Sciatic nerve (tissue), 2 donors: Measurements from ENCODE around the gene BACE2. TPM values are rescaled to one million over a fixed set of nuclear protein-coding genes. Genes with fewer than 3 reads are reported as not detected.
A peak's percentile ranks its signal among the peaks of the same experiment; 100 is the strongest.
"Not testable (repeated sequence)": the region's sequence is repeated elsewhere in the genome, so short reads cannot be mapped to it uniquely, and the experiment has no call there.

ENCODE experiments used
- ATAC-seq: fragments of 200-7000 bp; cut with Tn5 transposase; one replicate; pipeline ENCODE4 v1.9.1; 2020; ENCODE audit warnings: mild to moderate bottlenecking, moderate library complexity
- DNase-seq: peaks from one replicate; pipeline ENCODE4 v3.0.0-alpha.2; 2020; ENCODE audit warnings: low spot score
- intact Hi-C: fragments of 100-400 bp; cut with DNase I; formaldehyde crosslinking; loops from one replicate; pipeline ENCODE4 v1.14.2; 2022
- total RNA-seq: library from RNA; stranded (reverse); fragmentation: NEBNext Ultra II Directional; extraction: Animal tissue kit (Norgen Biotek cat#: 25700); gene quantifications from one replicate; pipeline ENCODE4 v1.2.1, GENCODE V29; 2021
- donor health status: DM: no; HTN: no; CAD: no.
- donor health status: DM: no; HTN: no; CAD: no.

The BACE2 gene
- total RNA-seq, 1 donor from 2014 or later: 103 TPM

- ATAC-seq: no peak
- DNase-seq: no peak
- intact Hi-C loops: no loop called here
Observed at GRCh38 chr21:41170859-41171609, 3.1 kb downstream of the BACE2 start.

GRCh38 chr21:41175080-41175479, 7.1 kb downstream of the BACE2 start:
- intact Hi-C loops: no loop called here
- DNase-seq (no peak), ATAC-seq (no peak)

GRCh38 chr21:41176846-41177245, 8.9 kb downstream of the BACE2 start:
- DNase-seq (no peak), ATAC-seq (peak; percentile 22)
- intact Hi-C loops: no loop called here

- ATAC-seq: no peak
- intact Hi-C loops: no loop called here
- no peak for DNase-seq
Observed at GRCh38 chr21:41180752-41181151, 12.8 kb downstream of the BACE2 start.

- ATAC-seq (no peak), DNase-seq (no peak)
- intact Hi-C loops: no loop called here
Observed at GRCh38 chr21:41182547-41182946, 14.6 kb downstream of the BACE2 start.

GRCh38 chr21:41183575-41183974, 15.6 kb downstream of the BACE2 start:
- intact Hi-C loops: no loop called here
- ATAC-seq (no peak), DNase-seq (no peak)

GRCh38 chr21:41185802-41186201, 17.8 kb downstream of the BACE2 start:
- ATAC-seq (no peak), DNase-seq (no peak)
- intact Hi-C loops: no loop called here

GRCh38 chr21:41186755-41187536, 19.0 kb downstream of the BACE2 start:
- no peak for DNase-seq
- no peak for ATAC-seq
- intact Hi-C loops: no loop called here

GRCh38 chr21:41187537-41188025, 19.6 kb downstream of the BACE2 start:
- intact Hi-C loops: no loop called here
- no peak for ATAC-seq
- no peak for DNase-seq

- intact Hi-C loops: no loop called here
Observed at GRCh38 chr21:41188486-41189149, 20.7 kb downstream of the BACE2 start.

GRCh38 chr21:41189150-41189745, 21.3 kb downstream of the BACE2 start:
- ATAC-seq (no peak), DNase-seq (no peak)
- intact Hi-C loops: no loop called here

More at GRCh38 chr21:41188486-41189149, 20.7 kb downstream of the BACE2 start:
- no peak for ATAC-seq
- no peak for DNase-seq

GRCh38 chr21:41192552-41192951, 24.6 kb downstream of the BACE2 start:
- intact Hi-C loops, ATAC-seq, DNase-seq: not testable (repeated sequence)

GRCh38 chr21:41195311-41195710, 27.4 kb downstream of the BACE2 start:
- ATAC-seq (no peak), DNase-seq (no peak)
- intact Hi-C loops: no loop called here

GRCh38 chr21:41196993-41197392, 29.0 kb downstream of the BACE2 start:
- no peak for ATAC-seq
- no peak for DNase-seq
- intact Hi-C loops: no loop called here

- ATAC-seq: no peak
- no peak for DNase-seq
- intact Hi-C loops: no loop called here
Observed at GRCh38 chr21:41197582-41197981, 29.6 kb downstream of the BACE2 start.

- DNase-seq, ATAC-seq, intact Hi-C loops: not testable (repeated sequence)
Observed at GRCh38 chr21:41198647-41199046, 30.7 kb downstream of the BACE2 start.

GRCh38 chr21:41199123-41199522, 31.2 kb downstream of the BACE2 start:
- DNase-seq (no peak), ATAC-seq (no peak)
- intact Hi-C loops: no loop called here

- DNase-seq (no peak), ATAC-seq (no peak)
- intact Hi-C loops: no loop called here
Observed at GRCh38 chr21:41199588-41199987, 31.6 kb downstream of the BACE2 start.

GRCh38 chr21:41201385-41201784, 33.4 kb downstream of the BACE2 start:
- ATAC-seq (no peak), DNase-seq (peak; percentile 19)
- intact Hi-C loops: no loop called here
